HK-2 (cell line): Measurements from ENCODE around the gene MEIS1.
"Not testable (repeated sequence)": the region's sequence is repeated elsewhere in the genome, so short reads cannot be mapped to it uniquely, and the experiment has no call there.

Experiments used
- DNase-seq: peaks from one replicate; pipeline ENCODE4 v3.0.0-alpha.2; 2018; ENCODE audit not compliant: unreplicated experiment

The MEIS1 gene

DNA sequence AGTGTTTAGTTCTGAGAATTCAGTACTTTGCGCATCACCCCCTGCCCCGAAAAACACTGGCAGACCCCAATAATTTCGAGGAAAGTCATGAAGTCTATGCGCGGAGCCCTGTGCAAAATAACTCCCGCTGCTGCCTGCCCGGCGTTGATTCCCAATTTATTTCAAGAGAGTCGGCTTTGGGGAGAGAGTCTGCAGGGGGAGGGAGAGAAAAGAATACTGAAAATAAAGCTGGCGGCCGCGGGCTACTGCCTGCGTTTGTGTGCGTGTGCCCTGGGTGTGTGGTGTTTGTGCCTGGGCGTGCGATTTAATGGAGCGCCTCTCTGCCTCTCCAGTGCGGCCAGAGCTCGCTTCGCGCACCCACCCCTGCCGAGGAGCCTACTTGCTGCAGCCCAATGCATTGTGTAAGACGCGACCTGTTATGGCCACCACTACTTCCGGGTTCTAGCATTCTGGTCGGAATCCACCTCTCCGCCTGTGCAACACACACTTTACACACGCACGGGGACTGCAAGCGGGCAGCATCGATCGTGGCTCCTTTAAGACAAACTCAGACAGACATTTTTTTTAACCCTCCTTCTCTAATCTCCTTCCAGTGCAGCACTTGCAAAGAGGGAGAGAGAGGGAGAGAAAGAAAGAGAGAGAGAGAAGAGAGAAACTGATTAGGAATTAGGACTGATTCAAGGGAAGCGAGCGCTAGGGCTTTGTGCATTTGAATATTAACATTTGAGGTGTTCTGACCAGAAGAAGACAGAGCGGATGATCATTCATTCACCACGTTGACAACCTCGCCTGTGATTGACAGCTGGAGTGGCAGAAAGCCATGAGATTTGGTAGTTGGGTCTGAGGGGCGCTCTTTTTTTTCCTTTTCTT lies at the start of gene MEIS1:
TSS of gene MEIS1 (plus strand) at position 447 of the 870 bp plus-strand sequence. CDS start 732 bp downstream, outside the sequence.
- DNase-seq = peak; percentile 82

DNA sequence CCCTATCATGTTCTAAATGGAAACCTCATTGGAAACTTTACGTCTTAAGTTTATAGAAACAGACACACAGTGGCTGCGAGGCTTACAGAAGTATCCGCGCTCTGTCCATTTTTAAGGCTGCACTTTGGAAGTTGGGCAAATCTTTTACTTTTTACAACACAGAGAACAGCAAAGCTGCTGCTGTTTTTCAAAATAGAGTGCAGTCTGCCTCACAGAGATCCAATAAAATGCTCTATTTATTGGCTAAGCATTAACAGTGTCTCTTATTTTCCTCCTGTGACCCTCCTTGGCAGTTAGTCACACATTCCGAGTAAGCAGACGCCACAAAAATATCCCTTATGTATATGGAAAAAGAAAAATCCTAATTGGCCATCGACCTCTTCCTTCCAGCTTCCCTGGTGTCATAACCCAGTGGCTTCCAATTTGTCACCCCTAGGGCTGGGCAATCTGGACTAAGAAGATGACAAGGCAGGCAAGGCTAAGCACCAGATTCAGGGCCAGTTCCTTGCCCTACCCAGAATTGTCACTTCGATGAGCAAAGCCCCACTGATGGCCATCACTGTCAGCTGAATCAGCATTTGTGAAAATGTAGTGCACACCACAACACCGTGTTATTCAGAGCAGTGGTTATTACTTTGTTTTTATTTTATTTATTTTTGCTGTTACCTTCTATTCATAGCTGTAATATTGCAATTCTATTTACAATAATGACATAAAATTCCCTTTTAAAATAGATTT lies 47.7 kb upstream of the MEIS1 start:
- DNase-seq = no peak

DNA sequence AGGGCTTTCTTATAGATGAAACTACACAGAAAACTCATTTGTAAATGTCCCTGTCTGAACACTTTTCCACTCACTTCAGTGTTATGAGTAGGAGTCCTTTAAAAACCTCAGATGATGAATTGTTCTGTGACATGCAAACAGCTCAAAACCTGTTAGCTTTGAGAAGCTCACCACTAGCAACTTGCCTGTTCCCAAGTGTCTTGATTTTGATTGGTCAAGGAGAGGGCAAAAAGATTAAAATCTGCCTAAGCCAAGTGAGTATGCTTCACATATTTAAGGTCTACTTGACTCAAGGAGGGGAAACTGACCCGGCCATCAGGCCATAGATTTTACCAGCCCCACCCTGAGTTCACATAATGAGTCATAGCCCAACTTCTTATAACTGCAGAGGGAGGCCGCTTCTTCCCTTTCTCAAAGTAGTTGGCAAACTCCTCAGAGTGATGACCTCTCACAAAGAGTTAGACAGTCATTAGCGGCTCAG lies 45.2 kb upstream of the MEIS1 start:
- DNase-seq = no peak

DNA sequence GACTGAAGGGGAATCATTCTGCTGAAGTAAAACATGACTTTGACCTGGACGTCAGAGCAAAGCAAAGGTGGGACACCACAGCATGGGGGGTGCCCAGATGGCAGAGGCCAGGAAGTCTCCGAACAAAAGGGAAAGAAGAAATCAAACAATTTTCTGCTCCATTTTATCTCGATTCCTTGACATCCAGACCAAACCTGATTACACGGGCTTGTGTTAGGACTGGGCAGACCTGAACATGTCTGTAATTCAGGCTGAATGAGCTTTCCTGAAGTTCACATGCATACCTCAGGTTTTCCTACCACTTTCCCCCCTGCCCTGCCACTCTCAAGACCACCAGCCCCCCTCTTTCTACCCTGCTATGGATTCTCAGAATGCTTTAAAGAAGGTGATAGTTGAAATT lies 44.8 kb upstream of the MEIS1 start:
- no peak for DNase-seq

DNA sequence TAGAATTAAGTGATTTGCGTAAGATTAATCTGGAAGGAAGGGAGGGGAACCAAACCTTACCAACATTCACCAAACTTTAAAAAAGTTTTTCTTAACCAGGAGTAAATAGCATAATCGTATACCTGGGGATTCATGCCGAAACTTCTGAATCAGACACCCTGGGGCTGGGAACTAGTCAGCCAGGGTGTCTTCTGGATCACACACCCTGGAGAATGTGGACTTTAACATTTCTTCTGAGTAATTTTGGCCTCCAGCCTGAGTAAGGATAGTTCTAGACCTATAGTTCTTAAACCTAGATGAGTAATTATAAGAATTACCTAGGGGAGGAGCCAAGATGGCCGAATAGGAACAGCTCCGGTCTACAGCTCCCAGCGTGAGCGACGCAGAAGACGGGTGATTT lies 44.1 kb upstream of the MEIS1 start:
- no peak for DNase-seq

DNA sequence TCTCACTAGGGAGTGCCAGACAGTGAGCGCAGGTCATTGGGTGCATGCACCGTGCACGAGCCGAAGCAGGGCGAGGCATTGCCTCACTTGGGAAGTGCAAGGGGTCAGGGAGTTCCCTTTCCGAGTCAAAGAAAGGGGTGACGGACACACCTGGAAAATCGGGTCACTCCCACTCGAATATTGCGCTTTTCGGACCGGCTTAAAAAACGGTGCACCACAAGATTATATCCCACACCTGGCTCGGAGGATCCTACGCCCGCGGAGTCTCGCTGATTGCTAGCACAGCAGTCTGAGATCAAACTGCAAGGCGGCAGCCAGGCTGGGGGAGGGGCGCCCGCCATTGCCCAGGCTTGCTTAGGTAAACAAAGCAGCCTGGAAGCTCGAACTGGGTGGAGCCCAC lies 43.7 kb upstream of the MEIS1 start:
- not testable (repeated sequence) for DNase-seq

DNA sequence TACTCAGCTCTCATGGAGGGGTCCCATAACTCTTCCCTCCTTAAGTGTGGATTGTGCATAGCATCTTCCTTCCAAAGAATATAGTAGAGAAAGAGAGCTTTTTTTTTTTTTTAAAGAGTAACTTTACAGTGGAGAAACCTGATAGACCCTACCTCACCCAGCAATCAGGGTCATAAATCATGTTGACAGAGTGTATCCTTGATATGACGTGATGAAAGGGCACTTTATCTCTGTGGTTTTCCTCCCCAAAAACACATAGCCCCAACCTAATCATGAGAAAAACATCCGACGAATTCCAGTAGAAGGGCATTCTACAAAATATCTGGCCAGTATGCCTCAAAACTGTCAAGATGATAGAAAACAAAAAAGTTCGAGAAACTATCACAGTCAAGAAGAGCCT lies 29.5 kb upstream of the MEIS1 start:
- DNase-seq = no peak

DNA sequence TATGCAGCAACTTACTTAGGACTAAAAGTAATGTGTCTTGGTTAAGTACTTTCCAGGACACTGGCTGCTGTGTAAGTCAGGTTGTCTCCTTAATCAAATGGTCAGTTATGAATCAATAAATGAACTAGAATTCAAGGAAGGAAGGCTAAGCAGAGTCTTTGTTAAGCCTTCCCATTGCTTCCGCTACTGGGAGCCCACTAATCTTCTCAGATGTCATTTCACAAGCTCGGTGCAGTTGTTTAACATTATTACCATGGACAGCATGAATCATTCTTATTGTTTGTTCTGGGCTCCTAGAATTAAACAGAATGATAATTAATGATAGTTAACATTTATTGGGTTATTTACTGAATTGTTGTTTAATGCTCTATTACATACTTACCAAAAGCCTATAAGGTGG lies 26.0 kb upstream of the MEIS1 start:
- DNase-seq = no peak

DNA sequence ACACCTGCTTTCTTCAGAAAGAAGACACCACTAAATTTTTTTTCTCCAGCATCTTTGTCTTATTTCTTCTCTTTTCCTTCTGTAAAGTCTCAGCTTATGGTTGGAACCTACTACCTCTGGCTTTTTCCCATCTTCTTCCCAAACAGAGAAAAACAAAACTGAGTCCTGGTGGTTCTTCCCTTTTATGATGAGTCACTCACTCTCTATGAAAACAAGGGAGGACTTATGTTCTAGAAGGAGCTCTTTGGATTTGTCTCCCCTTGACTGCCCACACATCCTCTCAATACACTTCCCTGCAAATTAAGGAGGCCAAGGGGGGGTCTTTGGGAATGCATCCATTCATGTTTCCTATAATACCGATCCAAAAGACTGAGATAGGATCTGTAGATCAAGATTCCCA lies 22.1 kb upstream of the MEIS1 start:
- DNase-seq = no peak

DNA sequence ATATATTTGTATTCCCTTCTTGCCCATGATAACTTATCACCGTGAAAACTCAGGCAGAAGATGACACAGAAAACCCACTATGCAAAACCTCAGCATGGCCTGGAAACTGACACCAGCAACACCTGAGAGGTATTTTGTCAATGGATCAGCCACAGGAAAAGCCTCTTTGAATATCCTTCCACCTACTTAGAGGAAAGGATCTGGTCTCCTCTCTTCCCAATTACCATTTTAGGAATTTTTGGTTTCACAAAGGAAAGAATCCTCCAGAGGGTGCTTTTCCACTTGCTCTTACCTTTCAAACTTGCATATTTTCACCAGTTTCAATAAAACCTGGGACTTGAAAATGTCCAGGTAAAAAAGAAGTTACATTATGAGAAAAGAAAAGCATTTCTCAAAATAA lies 20.0 kb upstream of the MEIS1 start:
- DNase-seq = no peak

DNA sequence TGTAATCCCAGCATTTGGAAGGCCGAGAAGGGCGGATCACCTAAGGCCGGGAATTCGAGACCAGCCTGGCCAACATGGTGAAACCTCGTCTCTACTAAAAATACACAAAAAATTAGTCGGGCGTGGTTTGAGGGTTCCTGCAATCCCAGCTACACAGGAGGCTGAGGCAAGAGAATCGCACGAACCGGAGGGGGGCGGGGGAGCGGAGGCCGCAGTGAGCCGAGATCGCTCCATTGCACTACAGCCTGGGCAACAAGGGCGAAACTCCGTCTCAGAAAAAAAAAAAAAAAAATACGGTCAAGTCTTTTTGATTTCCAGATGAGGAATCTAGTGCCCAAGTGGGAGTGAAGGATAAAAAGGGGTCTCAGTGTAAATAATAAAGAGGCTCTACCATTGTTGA lies 16.5 kb upstream of the MEIS1 start:
- DNase-seq = no peak

DNA sequence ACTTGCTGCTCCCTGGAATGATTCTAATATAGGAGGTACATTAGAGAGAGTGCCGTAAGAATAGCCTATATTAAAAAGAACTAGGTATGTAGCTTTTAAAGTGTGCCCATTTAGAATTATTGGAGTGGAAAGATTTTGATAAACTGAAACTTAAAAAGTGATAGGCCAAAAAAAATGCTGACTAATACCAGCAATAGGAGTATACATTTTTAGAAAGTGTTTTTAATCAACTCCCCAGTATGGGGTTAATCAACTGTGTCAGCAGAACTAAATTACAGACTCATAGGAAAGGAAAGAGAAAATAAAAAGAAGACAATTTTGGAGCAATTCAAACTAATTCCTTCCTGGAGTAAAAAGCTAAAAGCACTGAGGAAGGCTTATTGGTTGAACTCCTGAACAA lies 13.3 kb upstream of the MEIS1 start:
- no peak for DNase-seq

DNA sequence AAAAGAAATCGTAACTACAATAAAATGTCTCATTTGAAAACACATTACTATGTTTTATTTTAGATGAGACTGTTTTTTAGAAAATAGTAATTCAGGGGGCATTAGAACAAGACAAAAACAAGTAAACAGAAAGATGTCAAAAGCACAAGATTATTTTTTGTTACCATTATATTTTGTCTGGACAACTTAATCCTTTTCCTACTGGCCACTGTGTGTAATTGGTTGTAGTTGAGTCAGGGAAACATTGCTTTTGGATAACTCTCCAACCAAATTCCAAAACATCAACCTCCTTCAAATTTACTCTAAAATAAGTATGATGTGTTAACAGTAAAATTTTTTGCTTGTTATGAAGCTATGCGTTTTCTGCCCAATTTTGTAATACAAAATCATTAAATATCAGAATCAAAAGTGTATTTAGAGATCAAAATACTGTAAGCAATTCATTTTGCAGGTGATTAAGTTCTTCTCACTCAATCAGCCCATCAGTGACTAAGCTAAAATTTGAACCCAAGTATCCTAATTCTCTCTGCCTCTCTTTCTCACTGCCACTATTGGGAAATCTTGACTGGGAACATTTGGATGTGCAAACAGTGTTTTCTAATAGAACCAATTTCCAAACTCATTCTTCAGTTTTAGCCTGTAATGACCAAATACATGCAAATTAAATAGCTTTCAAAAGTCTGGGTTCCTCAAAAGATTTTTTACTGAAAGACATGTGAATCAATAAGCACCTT lies 11.4 kb upstream of the MEIS1 start:
- DNase-seq = no peak

DNA sequence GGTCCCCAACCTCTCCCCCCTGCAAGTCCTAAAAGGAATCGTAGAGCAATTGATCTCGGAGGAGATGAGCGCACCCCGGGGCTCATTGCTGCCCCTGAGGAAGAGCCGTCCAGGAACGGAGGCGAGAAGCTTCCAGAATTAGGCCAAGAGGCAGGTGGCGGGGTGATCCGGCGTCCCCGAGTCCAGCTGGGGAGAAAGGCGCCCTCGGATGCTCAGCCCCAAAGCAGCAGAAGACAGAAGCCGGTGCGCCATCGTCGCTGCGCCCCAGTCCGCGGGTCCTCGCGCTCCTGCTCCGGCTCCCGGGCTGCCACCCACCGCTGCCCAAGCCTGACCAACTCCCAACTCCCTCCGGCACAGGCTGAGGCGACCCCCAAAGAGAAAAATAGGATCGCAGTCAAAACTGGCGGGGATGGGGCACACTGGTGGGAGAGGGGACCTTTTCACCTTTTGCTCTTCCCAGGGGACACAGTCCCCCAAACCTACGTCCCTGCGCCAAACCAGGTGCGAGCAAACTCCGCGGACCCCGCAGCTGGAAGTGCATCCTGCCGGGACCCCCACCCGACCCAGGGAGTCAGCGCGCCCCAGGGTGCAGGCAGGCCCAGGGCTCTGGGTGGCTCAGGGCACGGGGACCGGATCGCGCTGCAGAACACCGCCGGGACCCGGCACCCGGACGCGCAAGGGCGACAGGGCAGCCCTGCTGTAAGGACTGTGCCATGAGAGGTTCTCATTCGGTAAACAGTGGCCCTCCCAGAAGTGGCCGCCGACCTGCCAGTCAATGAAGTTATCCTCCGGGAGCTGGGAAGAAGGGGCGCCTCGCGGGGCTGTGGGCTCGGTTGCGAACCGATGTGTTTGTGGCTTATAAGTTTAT lies 8.4 kb upstream of the MEIS1 start:
- DNase-seq = no peak

DNA sequence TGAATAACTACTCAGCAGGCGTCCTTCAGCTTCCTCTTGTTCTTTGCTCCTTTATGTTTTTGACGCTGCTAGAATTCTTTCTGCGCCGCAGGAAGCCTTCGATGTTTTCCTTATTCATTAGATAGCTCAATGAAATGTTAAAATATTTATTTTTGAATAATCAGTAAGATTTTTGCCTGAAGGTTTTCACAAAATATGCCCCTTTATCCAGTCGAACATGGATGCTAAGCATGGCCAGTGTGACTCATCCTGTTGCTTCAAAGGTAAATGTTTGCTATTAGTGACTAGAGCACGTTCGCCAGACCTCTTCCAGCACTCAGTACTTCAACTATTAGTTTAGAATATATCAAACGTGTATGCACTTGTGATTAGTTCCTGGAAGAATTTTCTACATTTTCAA lies 7.6 kb upstream of the MEIS1 start:
- DNase-seq = no peak

DNA sequence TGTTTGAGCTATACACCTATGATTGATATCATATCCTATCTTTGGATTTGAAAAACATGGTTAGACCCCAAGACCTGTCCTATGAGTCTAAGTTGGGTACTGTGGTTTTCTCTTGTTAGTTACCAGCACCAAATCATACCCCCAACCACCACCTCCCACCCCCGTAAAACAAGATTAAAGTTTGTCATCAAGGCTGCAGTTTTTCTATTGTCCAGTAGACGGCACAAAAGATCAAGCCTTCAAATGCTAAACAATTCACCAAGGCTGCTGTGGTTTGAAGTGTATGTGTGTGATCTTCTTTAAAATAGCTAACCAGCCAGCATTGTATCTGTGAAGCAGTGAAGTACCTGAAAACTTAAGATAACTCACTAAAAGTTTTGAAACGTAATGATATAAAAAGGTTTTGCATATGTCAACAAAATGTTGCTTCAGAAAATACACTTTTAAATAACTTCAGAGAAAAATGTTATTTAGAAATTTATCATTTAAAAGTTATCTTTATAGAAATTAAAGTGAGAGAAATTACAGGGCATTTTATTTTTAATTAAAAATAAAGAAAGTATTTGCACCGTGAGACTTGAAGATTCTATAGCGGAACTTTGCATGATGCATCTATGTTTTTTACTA lies 5.8 kb upstream of the MEIS1 start:
- DNase-seq = no peak

DNA sequence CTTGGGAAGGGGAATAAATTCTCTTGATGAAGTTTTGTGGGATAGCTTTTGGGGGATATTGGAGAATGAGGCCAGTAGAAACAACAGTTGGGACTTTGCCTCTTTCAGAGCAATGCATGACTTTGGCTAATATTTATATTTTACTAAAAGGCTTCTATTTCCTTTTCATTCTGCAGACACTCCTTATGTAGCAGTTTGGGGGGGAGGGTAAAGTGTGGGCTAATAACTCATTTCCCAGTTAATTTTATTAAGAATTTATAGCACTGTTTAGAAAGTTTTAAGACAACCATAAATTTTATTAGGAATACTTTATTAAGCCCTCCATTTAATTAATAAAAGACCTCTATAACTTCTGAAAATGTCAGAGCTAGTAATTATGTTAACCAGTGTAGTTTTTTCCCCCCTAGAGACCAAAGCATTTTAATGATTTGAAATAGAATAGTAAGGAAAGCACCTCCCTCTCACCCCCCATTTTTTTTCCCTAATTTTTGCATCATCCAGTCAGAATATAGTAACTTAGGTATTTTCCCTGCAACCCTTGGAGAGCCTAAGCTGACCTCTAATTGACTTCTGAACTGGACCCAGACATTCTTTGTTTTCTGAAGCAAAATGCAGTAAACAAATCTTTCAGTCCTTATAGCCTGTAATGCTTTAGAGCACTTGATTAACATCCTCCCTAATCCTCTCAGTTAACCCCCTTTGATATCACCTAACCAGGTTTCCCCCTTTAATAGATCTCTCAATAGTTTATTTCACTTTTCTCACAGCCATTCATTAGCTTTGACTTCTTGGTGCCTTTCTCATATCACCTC lies 5.0 kb upstream of the MEIS1 start:
- DNase-seq = no peak

DNA sequence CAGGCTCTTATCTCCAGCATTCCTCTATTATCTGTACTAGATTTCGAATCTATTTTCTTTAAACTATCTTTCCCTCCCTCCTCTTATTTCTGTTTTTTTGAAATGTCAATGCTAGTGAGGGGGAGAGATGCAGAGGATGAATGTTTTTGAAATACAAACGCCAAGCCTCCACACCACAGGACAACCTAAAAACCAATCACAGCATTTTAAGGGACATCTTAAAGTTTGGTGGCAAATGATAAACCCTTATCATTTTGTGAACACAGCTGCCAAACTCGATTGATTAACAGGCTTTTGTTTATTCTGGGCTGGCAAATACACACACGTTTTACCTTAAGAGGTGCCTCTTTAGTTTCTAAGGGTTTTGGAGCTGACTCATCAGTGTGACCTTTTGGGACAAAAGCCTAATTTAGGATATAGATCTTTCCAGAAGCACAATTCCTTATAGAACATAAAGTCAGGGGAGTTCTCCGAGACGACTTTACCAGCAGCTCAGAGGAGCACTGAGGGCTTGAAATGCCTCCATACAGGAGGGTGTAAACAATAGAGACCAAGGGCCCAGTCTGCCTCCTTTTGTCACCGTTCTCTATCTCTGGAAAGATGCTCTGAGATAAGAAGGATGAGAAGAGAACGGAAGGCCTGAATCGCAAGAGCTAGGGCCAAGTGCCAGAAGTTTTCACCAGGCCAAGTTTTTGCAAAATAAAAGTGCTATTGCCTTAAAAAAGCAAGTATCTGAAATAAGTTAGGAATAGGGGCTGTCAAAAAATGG lies 4.2 kb upstream of the MEIS1 start:
- no peak for DNase-seq

DNA sequence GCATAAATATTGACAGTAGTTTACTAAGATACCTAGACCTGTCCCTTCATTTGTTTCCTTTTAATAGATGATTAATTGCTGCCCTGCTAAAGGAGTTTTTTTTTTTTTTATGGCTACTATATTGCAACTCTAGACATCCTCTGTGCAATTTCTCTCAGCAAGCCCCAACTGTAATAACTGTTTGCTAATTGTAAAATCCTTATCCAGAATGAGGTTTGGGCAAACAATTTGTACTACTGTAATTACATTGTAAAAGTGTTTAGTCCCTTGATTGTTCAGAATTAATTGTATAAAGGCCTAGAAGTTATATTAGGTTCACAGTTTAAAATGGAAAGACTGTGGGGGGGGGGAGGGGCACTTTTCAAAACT lies 3.7 kb upstream of the MEIS1 start:
- no peak for DNase-seq
